Neural cell (in vitro differentiated cells): ENCODE data around the gene DOCK9. TPM values are rescaled to one million over a fixed set of nuclear protein-coding genes. Genes with fewer than 3 reads are reported as not detected.

Experiments used
- H2AFZ ChIP-seq: fragments of 200-600, 300-800 bp; sonication (generic), shearing (Covaris generic); 2 replicates; pipeline ENCODE4 v1.6.0; 2014; ENCODE audit warnings: low read depth, mild to moderate bottlenecking, antibody characterized with exemption, low read length, moderate library complexity
- H3F3A ChIP-seq: fragments of 200-600 bp; shearing (Covaris generic); 2 replicates; pipeline ENCODE4 v1.6.1; 2016; ENCODE audit warnings: mild to moderate bottlenecking, moderate library complexity, mixed read lengths, antibody characterized with exemption, low read length; ENCODE audit not compliant: insufficient read depth, poor library complexity, severe bottlenecking
- H3K27ac ChIP-seq: fragments of 200-600, 300-800 bp; sonication (generic), shearing (Covaris generic); 2 replicates; pipeline ENCODE4 v1.5.1; 2014; ENCODE audit warnings: mild to moderate bottlenecking, low read length, moderate library complexity
- H3K27me3 ChIP-seq: fragments of 300-800, 200-600 bp; sonication (generic), shearing (Covaris generic); 2 replicates; pipeline ENCODE4 v1.6.0; 2014; ENCODE audit warnings: mild to moderate bottlenecking, low read depth, low read length, moderate library complexity; ENCODE audit not compliant: insufficient read depth
- H3K36me3 ChIP-seq: fragments of 300-800, 200-600 bp; sonication (generic), shearing (Covaris generic); 2 replicates; pipeline ENCODE4 v1.5.1; 2014; ENCODE audit warnings: mild to moderate bottlenecking, antibody characterized with exemption, low read length, moderate library complexity; ENCODE audit not compliant: insufficient read depth
- H3K4me2 ChIP-seq: fragments of 300-800, 200-600 bp; sonication (generic), shearing (Covaris generic); 2 replicates; pipeline ENCODE4 v1.6.0; 2014; ENCODE audit warnings: mild to moderate bottlenecking, low read length
- H3K4me3 ChIP-seq: fragments of 300-800, 200-600 bp; sonication (generic), shearing (Covaris generic); 2 replicates; pipeline ENCODE4 v1.5.1; 2014; ENCODE audit warnings: mild to moderate bottlenecking, low read length, moderate library complexity
- H3K79me2 ChIP-seq: fragments of 200-600 bp; shearing (Covaris generic); replicated peaks from 2 replicates; pipeline ENCODE4 v1.6.0; 2014; ENCODE audit warnings: mild to moderate bottlenecking, low read length, moderate library complexity; ENCODE audit not compliant: insufficient read depth
- H3K9ac ChIP-seq: fragments of 300-800, 200-600 bp; sonication (generic), shearing (Covaris generic); 2 replicates; pipeline ENCODE4 v1.6.1; 2016; ENCODE audit warnings: mild to moderate bottlenecking, low read length, mixed read lengths
- H3K9me2 ChIP-seq: fragments of 200-600 bp; shearing (Covaris generic); 2 replicates; pipeline ENCODE4 v1.6.1; 2016; ENCODE audit warnings: mild to moderate bottlenecking, low read length, mixed read lengths; ENCODE audit not compliant: insufficient read depth
- H3K9me3 ChIP-seq: fragments of 200-600, 300-800 bp; sonication (generic), shearing (Covaris generic); 2 replicates; pipeline ENCODE4 v1.6.1; 2016; ENCODE audit warnings: mild to moderate bottlenecking, mixed run types, low read length, moderate library complexity, mixed read lengths
- H4K20me1 ChIP-seq: fragments of 200-600 bp; shearing (Covaris generic); 2 replicates; pipeline ENCODE4 v1.6.1; 2016; ENCODE audit warnings: mild to moderate bottlenecking, mixed run types; ENCODE audit not compliant: insufficient read depth
- CTCF ChIP-seq: fragments of 450-650 bp; IDR thresholded peaks from 2 replicates; pipeline ENCODE4 v1.5.1; 2014; ENCODE audit warnings: antibody characterized with exemption, mild to moderate bottlenecking, moderate library complexity; ENCODE audit not compliant: poor library complexity, severe bottlenecking
- EP300 ChIP-seq: fragments of 450-650 bp; conservative IDR thresholded peaks from 2 replicates; pipeline ENCODE4 v1.6.1; 2014; ENCODE audit warnings: antibody characterized with exemption, mild to moderate bottlenecking, moderate library complexity; ENCODE audit not compliant: poor library complexity, severe bottlenecking
- EZH2 ChIP-seq: fragments of 200-600, 300-800 bp; shearing (Covaris generic), sonication (generic); IDR thresholded peaks from 2 replicates; pipeline ENCODE4 v1.6.1; 2014; ENCODE audit warnings: antibody characterized with exemption, low read length, borderline replicate concordance, mild to moderate bottlenecking; ENCODE audit not compliant: insufficient read depth, poor library complexity, severe bottlenecking
- MXI1 ChIP-seq: fragments of 450-650 bp; conservative IDR thresholded peaks from 2 replicates; pipeline ENCODE4 v1.6.1; 2014; ENCODE audit warnings: antibody characterized with exemption, mild to moderate bottlenecking; ENCODE audit not compliant: poor library complexity, severe bottlenecking
- POLR2AphosphoS5 ChIP-seq: IDR thresholded peaks from 2 replicates; pipeline ENCODE4 v1.6.1; 2012
- RAD21 ChIP-seq: fragments of 450-650 bp; conservative IDR thresholded peaks from 2 replicates; pipeline ENCODE4 v1.6.1; 2014; ENCODE audit warnings: antibody characterized with exemption, mild to moderate bottlenecking, moderate library complexity
- REST ChIP-seq: IDR thresholded peaks from 2 replicates; pipeline ENCODE4 v1.6.1; 2012; ENCODE audit warnings: borderline replicate concordance
- SMC3 ChIP-seq: fragments of 450-650 bp; conservative IDR thresholded peaks from 2 replicates; pipeline ENCODE4 v1.6.1; 2014; ENCODE audit warnings: antibody characterized with exemption, mild to moderate bottlenecking, moderate library complexity; ENCODE audit not compliant: poor library complexity
- TAF1 ChIP-seq: IDR thresholded peaks from 2 replicates; pipeline ENCODE4 v1.6.1; 2012; ENCODE audit warnings: low read depth
- polyA plus RNA-seq: library from polyadenylated mRNA; depleted of rRNA; stranded (reverse); fragments of >200 nt; gene quantifications from 2 replicates; pipeline ENCODE4 v1.2.3, GENCODE V29; 2014

The DOCK9 gene
- polyA plus RNA-seq, 1 donor from 2014 or later, result 11.4 TPM

- H2AFZ ChIP-seq, result no peak overlapping the region
- no peaks in the 10 kb centered on the region for H3K36me3 ChIP-seq
- TF ChIP-seq REST (no peak), RAD21 (no peak), EZH2 (no peak), CTCF (no peak), EP300 (no peak)
- no peak overlapping the region for H3K4me3 ChIP-seq
- no peaks in the 10 kb centered on the region for H4K20me1 ChIP-seq
- no peaks in the 10 kb centered on the region for H3K9me3 ChIP-seq
- no peak overlapping the region for H3K27ac ChIP-seq
- no peak overlapping the region for H3K4me2 ChIP-seq
- H3K79me2 ChIP-seq, result no peaks in the 10 kb centered on the region
- no peaks in the 10 kb centered on the region for H3K9me2 ChIP-seq
- H3K27me3 ChIP-seq, result no peaks in the 10 kb centered on the region
- H3K9ac ChIP-seq, result no peak overlapping the region
- H3F3A ChIP-seq, result no peaks in the 10 kb centered on the region
These were observed 21.2 kb upstream of the DOCK9 start for GRCh38 chr13:98998831-98999638.

- Histone ChIP-seq H3K4me3 (no peak overlapping the region), H3K79me2 (no peaks in the 10 kb centered on the region), H3F3A (no peaks in the 10 kb centered on the region), H3K27ac (no peak overlapping the region), H3K9me2 (no peaks in the 10 kb centered on the region), H3K27me3 (no peaks in the 10 kb centered on the region), H2AFZ (no peak overlapping the region), H3K4me2 (no peak overlapping the region), H4K20me1 (no peaks in the 10 kb centered on the region), H3K9ac (no peak overlapping the region), H3K36me3 (no peaks in the 10 kb centered on the region), H3K9me3 (no peaks in the 10 kb centered on the region)
- TF ChIP-seq CTCF, result no peak
- TF ChIP-seq REST, result no peak
- no peak for TF ChIP-seq TAF1
- no peak for TF ChIP-seq RAD21
- TF ChIP-seq SMC3, result no peak
- TF ChIP-seq MXI1, result no peak
- TF ChIP-seq POLR2AphosphoS5, result no peak
- no peak for TF ChIP-seq EZH2
- no peak for TF ChIP-seq EP300
These were observed 20.1 kb upstream of the DOCK9 start for GRCh38 chr13:98997738-98998641.
